Panc1 (cell line): ENCODE data around the gene BAHCC1. TPM values are rescaled to one million over a fixed set of nuclear protein-coding genes. Genes with fewer than 3 reads are reported as not detected.

ENCODE experiments used
- ATAC-seq: fragments of 200-7000 bp; cut with Tn5 transposase; 2 replicates; pipeline ENCODE4 v1.9.1; 2020; ENCODE audit warnings: mild to moderate bottlenecking, moderate library complexity
- BruUV-seq: library from RNA; stranded (reverse); fragments of 400-500 nt; replicated peaks from 2 replicates; lab custom pipeline; 2021; lab: Mats Ljungman, UMichigan
- CTCF ChIA-PET: fragments of 300-600 bp; sonication (Branson Sonifier 250); formaldehyde crosslinking; loops from one replicate; lab custom pipeline; 2022; ENCODE audit warnings: antibody characterized with exemption; lab: Charles Lee
- POLR2A ChIA-PET: fragments of 300-600 bp; sonication (Branson Sonifier 250); formaldehyde crosslinking; loops from one replicate; lab custom pipeline; 2022; ENCODE audit warnings: antibody characterized with exemption; lab: Charles Lee
- DNase-seq: peaks from one replicate; pipeline ENCODE4 v3.0.0-alpha.2; 2010; ENCODE audit warnings: low read depth, low spot score
- H3K27ac ChIP-seq: 2 replicates; pipeline ENCODE4 v1.5.1; 2011; ENCODE audit warnings: mild to moderate bottlenecking, low read length, inconsistent platforms
- H3K27me3 ChIP-seq: fragments of 200-500 bp; sonication (Bioruptor generic); 2 replicates; pipeline ENCODE4 v1.6.0; 2014; ENCODE audit warnings: low read length, inconsistent platforms; ENCODE audit not compliant: control insufficient read depth, insufficient read depth
- H3K36me3 ChIP-seq: fragments of 200-500 bp; sonication (Bioruptor generic); 2 replicates; pipeline ENCODE4 v1.5.1; 2014; ENCODE audit warnings: inconsistent platforms, mild to moderate bottlenecking, low read length, moderate library complexity; ENCODE audit not compliant: control insufficient read depth, insufficient read depth
- H3K4me1 ChIP-seq: 2 replicates; pipeline ENCODE4 v1.5.1; 2011; ENCODE audit warnings: inconsistent platforms, mild to moderate bottlenecking, low read length, moderate library complexity; ENCODE audit not compliant: control insufficient read depth, insufficient read depth
- H3K4me3 ChIP-seq, 2 experiments: 2 replicates each; pipeline ENCODE4 v1.5.1; 2011 to 2012; ENCODE audit warnings: low read depth in 2 of 2, low read length in 2 of 2, mild to moderate bottlenecking in 2 of 2, inconsistent platforms in 1 of 2, moderate library complexity in 1 of 2
- H3K9me3 ChIP-seq: fragments of 200-500 bp; sonication (Bioruptor generic); 2 replicates; pipeline ENCODE4 v1.5.1; 2014; ENCODE audit warnings: low read depth, mild to moderate bottlenecking, inconsistent platforms, low read length, moderate library complexity; ENCODE audit not compliant: control insufficient read depth, insufficient read depth
- POLR2AphosphoS5 ChIP-seq: IDR thresholded peaks from 2 replicates; pipeline ENCODE4 v1.6.1; 2012; ENCODE audit warnings: mild to moderate bottlenecking, low read depth, low read length, moderate library complexity
- SIN3A ChIP-seq: IDR thresholded peaks from 2 replicates; pipeline ENCODE4 v1.6.1; 2012; ENCODE audit warnings: low read depth, mild to moderate bottlenecking, low read length, moderate library complexity, borderline replicate concordance; ENCODE audit not compliant: insufficient read depth
- TCF7L2 ChIP-seq: IDR thresholded peaks from 2 replicates; pipeline ENCODE4 v1.6.1; 2011; ENCODE audit warnings: mild to moderate bottlenecking, low read depth, low read length, inconsistent platforms
- in situ Hi-C: cut with HindIII; loops from 2 replicates; pipeline ENCODE4 v1.10.0; 2016; ENCODE audit warnings: low sequenced_read_pairs, low pct_unique_long_range_greater_than_20kb
- intact Hi-C: fragments of 100-400 bp; cut with micrococcal nuclease; formaldehyde crosslinking; loops from one replicate; pipeline ENCODE4 v1.10.0; 2022; ENCODE audit not compliant: unreplicated experiment
- total RNA-seq: library from RNA; stranded (reverse); gene quantifications from one replicate; pipeline ENCODE4 v1.2.1, GENCODE V29; 2021; ENCODE audit not compliant: unreplicated experiment
- TF ChIP-seq, protein P1 (sequence below), 2 experiments: IDR thresholded peaks; 2 replicates each; pipeline ENCODE4 v1.6.1; 2011 to 2012; ENCODE audit warnings: low read depth in 2 of 2, control low read depth in 1 of 2, low read length in 1 of 2, mild to moderate bottlenecking in 1 of 2, moderate library complexity in 1 of 2; ENCODE audit not compliant: insufficient read depth in 1 of 2
- TF ChIP-seq, protein P2 (sequence below): fragments of 450-650 bp; IDR thresholded peaks from 2 replicates; pipeline ENCODE4 v1.5.1; 2017; ENCODE audit warnings: mild to moderate bottlenecking

BAHCC1 gene
- total RNA-seq, 1 experiment from 2014 or later: 77.4 TPM

DNA sequence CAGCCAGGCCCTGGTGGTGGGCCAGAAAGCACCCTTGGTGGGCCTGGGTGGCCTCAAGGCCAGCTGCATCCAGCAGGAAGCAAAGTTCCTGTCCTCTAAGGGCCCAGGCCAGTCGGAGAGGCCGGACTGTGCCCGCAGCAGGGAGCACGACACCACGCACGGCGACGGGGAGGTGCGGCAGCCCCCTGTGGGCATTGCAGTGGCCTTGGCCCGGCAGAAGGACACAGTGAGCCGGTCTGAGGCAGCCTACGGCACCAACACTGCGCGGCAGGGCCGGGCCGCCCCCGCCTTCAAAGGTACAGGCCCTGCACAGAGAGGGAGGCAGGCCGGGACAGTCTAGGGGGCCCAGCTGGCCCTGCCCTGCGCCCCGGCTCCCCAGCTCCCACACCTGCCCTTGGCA, 48.0 kb downstream of the BAHCC1 start:
- Histone ChIP-seq H3K9me3 (no peaks in the 10 kb centered on the region), H3K36me3 (no peaks in the 10 kb centered on the region), H3K27me3 (no peaks in the 10 kb centered on the region), H3K4me1 (peaks cover 17% of the 10 kb centered on the region), H3K27ac (no peak overlapping the region), H3K4me3 (no peak overlapping the region)
- ChIA-PET POLR2A (no interaction called here), CTCF (no interaction called here)
- DNase-seq: no peak
- no TSS peak for BruUV-seq
- TF ChIP-seq POLR2AphosphoS5: no peak
- intact Hi-C loops (no loop called here), in situ Hi-C loops (no loop called here)
- ATAC-seq: no peak

DNA sequence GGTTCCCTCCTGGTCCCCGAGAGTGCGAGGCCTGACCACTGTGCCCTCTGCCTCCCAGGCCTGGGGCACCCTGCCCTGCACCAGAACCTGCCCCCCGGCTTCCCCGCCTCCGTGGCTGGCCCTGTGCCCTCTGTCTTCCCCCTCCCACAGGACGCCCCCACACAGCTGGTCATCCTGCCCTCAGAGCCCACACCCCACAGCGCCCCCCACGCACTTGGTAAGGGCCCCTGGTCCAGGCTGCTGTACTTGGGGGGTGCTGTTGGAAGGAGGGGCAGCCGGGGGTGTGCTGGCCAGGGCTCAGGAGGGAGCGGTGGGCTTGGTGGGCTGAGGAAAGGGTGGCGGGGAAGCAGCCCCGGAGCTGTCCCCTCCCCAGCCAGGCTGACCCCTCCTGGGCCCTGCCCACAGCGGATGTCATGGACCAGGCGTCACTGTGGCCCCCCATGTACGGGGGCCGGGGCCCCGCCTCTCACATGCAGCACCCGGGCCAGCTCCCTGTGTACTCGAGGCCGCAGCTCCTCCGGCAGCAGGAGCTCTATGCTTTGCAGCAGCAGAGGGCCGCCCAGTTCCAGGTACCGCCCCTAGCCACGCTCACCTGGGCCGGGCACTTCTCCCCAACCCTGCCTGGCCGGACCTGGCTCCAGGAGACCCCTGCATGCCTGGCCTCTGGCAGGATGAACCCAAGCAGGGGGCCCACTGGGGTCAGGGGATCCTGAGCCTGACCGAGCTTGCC, 49.5 kb downstream of the BAHCC1 start:
- no peak overlapping the region for H3K27ac ChIP-seq
- ChIA-PET CTCF (no interaction called here), POLR2A (no interaction called here)
- ATAC-seq (no peak), DNase-seq (no peak)
- no peaks in the 10 kb centered on the region for H3K27me3 ChIP-seq
- H3K36me3 ChIP-seq: no peaks in the 10 kb centered on the region
- peaks cover 9% of the 10 kb centered on the region for H3K4me1 ChIP-seq
- intact Hi-C loops: no loop called here
- H3K9me3 ChIP-seq: no peaks in the 10 kb centered on the region
- BruUV-seq: no TSS peak
- in situ Hi-C loops: no loop called here
- no peak for TF ChIP-seq TCF7L2
- TF ChIP-seq POLR2AphosphoS5: no peak
- TF ChIP-seq, protein P1, sequence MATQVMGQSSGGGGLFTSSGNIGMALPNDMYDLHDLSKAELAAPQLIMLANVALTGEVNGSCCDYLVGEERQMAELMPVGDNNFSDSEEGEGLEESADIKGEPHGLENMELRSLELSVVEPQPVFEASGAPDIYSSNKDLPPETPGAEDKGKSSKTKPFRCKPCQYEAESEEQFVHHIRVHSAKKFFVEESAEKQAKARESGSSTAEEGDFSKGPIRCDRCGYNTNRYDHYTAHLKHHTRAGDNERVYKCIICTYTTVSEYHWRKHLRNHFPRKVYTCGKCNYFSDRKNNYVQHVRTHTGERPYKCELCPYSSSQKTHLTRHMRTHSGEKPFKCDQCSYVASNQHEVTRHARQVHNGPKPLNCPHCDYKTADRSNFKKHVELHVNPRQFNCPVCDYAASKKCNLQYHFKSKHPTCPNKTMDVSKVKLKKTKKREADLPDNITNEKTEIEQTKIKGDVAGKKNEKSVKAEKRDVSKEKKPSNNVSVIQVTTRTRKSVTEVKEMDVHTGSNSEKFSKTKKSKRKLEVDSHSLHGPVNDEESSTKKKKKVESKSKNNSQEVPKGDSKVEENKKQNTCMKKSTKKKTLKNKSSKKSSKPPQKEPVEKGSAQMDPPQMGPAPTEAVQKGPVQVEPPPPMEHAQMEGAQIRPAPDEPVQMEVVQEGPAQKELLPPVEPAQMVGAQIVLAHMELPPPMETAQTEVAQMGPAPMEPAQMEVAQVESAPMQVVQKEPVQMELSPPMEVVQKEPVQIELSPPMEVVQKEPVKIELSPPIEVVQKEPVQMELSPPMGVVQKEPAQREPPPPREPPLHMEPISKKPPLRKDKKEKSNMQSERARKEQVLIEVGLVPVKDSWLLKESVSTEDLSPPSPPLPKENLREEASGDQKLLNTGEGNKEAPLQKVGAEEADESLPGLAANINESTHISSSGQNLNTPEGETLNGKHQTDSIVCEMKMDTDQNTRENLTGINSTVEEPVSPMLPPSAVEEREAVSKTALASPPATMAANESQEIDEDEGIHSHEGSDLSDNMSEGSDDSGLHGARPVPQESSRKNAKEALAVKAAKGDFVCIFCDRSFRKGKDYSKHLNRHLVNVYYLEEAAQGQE (IDR thresholded peaks at IDR 0.05; ENCODE audit: insufficient read depth in 1 of 2, low read depth in 2 of 2, low read length in 1 of 2): no peak
- TF ChIP-seq, protein P2, sequence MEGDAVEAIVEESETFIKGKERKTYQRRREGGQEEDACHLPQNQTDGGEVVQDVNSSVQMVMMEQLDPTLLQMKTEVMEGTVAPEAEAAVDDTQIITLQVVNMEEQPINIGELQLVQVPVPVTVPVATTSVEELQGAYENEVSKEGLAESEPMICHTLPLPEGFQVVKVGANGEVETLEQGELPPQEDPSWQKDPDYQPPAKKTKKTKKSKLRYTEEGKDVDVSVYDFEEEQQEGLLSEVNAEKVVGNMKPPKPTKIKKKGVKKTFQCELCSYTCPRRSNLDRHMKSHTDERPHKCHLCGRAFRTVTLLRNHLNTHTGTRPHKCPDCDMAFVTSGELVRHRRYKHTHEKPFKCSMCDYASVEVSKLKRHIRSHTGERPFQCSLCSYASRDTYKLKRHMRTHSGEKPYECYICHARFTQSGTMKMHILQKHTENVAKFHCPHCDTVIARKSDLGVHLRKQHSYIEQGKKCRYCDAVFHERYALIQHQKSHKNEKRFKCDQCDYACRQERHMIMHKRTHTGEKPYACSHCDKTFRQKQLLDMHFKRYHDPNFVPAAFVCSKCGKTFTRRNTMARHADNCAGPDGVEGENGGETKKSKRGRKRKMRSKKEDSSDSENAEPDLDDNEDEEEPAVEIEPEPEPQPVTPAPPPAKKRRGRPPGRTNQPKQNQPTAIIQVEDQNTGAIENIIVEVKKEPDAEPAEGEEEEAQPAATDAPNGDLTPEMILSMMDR: no peak
- TF ChIP-seq SIN3A: no peak
- H3K4me3 ChIP-seq: no peak overlapping the region
